Measurements from ENCODE around the gene HAGH.

Gene HAGH

GRCh38 chr16:1862394-1862793 is 35.8 kb upstream of the HAGH start:
- H3K4me3 ChIP-seq (replicated peaks; ENCODE audit: insufficient read depth, low read length), result no peak overlapping the region
- no peak for DNase-seq (ENCODE audit: low read depth in 1 of 2, low spot score in 1 of 2)
- no peak overlapping the region for H3K27ac ChIP-seq (replicated peaks)
- peaks cover 32% of the 10 kb centered on the region for H3K27me3 ChIP-seq (ENCODE audit: insufficient read depth, poor library complexity, severe bottlenecking)
- TF ChIP-seq POLR2AphosphoS5 (IDR thresholded peaks at IDR 0.05; ENCODE audit: low read depth) (no peak), REST (IDR thresholded peaks at IDR 0.05; ENCODE audit: insufficient replicate concordance, low read depth) (no peak), SPI1 (IDR thresholded peaks at IDR 0.05; ENCODE audit: borderline replicate concordance, low read depth) (no peak), GABPA (IDR thresholded peaks at IDR 0.05; ENCODE audit: low read depth) (no peak), CTCF (IDR thresholded peaks at IDR 0.05; ENCODE audit: insufficient read depth, low read length) (no peak)

GRCh38 chr16:1861730-1862129 is 35.1 kb upstream of the HAGH start:
- H3K4me3 ChIP-seq (replicated peaks; ENCODE audit: insufficient read depth, low read length), result no peak overlapping the region
- H3K27me3 ChIP-seq (ENCODE audit: insufficient read depth, poor library complexity, severe bottlenecking), result peaks cover 38% of the 10 kb centered on the region
- no peak for DNase-seq (ENCODE audit: low read depth in 1 of 2, low spot score in 1 of 2)
- no peak overlapping the region for H3K27ac ChIP-seq (replicated peaks)
- TF ChIP-seq POLR2AphosphoS5 (IDR thresholded peaks at IDR 0.05; ENCODE audit: low read depth), result no peak
- no peak for TF ChIP-seq CTCF (IDR thresholded peaks at IDR 0.05; ENCODE audit: insufficient read depth, low read length)
- no peak for TF ChIP-seq GABPA (IDR thresholded peaks at IDR 0.05; ENCODE audit: low read depth)
- no peak for TF ChIP-seq SPI1 (IDR thresholded peaks at IDR 0.05; ENCODE audit: borderline replicate concordance, low read depth)
- no peak for TF ChIP-seq REST (IDR thresholded peaks at IDR 0.05; ENCODE audit: insufficient replicate concordance, low read depth)

GRCh38 chr16:1859650-1860049 is 33.0 kb upstream of the HAGH start:
- H3K27ac ChIP-seq (replicated peaks), result no peak overlapping the region
- H3K27me3 ChIP-seq (ENCODE audit: insufficient read depth, poor library complexity, severe bottlenecking), result peaks cover 38% of the 10 kb centered on the region
- no peak overlapping the region for H3K4me3 ChIP-seq (replicated peaks; ENCODE audit: insufficient read depth, low read length)
- no peak for DNase-seq (ENCODE audit: low read depth in 1 of 2, low spot score in 1 of 2)
- TF ChIP-seq GABPA (IDR thresholded peaks at IDR 0.05; ENCODE audit: low read depth) (no peak), SPI1 (IDR thresholded peaks at IDR 0.05; ENCODE audit: borderline replicate concordance, low read depth) (no peak), POLR2AphosphoS5 (IDR thresholded peaks at IDR 0.05; ENCODE audit: low read depth) (no peak), CTCF (IDR thresholded peaks at IDR 0.05; ENCODE audit: insufficient read depth, low read length) (no peak), REST (IDR thresholded peaks at IDR 0.05; ENCODE audit: insufficient replicate concordance, low read depth) (no peak)

All from HL-60 (cell line).